ENCODE data around the gene EIPR1. TPM values are rescaled to one million over a fixed set of nuclear protein-coding genes. Genes with fewer than 3 reads are reported as not detected.

The EIPR1 gene
- total and polyA plus RNA-seq, 2 of the 13 experiments (the other 11 are each of a cell fraction or from before 2014, with no cell fraction given): 70.0 to 96.3 TPM

GRCh38 chr2:3203497-3204019, 174.1 kb downstream of the EIPR1 start (continued):
- TF ChIP-seq ZSCAN31 (CRISPR knock-in tag; IDR thresholded peaks at IDR 0.05; ENCODE audit: low read depth): no peak
- TF ChIP-seq ZBTB14 (CRISPR knock-in tag; IDR thresholded peaks at IDR 0.05): no peak
- no peak for TF ChIP-seq CERS6 (CRISPR knock-in tag; IDR thresholded peaks at IDR 0.05)
- TF ChIP-seq TEAD2 (CRISPR knock-in tag; IDR thresholded peaks at IDR 0.05): no peak
- TF ChIP-seq ZNF788 (CRISPR knock-in tag; IDR thresholded peaks at IDR 0.05; ENCODE audit: borderline replicate concordance): no peak
- TF ChIP-seq ZNF780A (CRISPR knock-in tag; IDR thresholded peaks at IDR 0.05): no peak
- TF ChIP-seq CEBPG (CRISPR knock-in tag; IDR thresholded peaks at IDR 0.05): no peak
- no peak for TF ChIP-seq NONO (IDR thresholded peaks at IDR 0.05)
- TF ChIP-seq NONO (CRISPR knock-in tag; conservative IDR thresholded peaks at IDR 0.05): no peak
- TF ChIP-seq ZNF687 (CRISPR knock-in tag; IDR thresholded peaks at IDR 0.05): peak; percentile 34; the same call in 1 of the 2 replicates

Measured in HepG2 (cell line).